ENCODE data around the gene ABHD12. TPM values are rescaled to one million over a fixed set of nuclear protein-coding genes. Genes with fewer than 3 reads are reported as not detected.

The ABHD12 gene
- polyA plus RNA-seq, 3 donors = 40.0 to 49.7 (median 47.9) TPM

DNA sequence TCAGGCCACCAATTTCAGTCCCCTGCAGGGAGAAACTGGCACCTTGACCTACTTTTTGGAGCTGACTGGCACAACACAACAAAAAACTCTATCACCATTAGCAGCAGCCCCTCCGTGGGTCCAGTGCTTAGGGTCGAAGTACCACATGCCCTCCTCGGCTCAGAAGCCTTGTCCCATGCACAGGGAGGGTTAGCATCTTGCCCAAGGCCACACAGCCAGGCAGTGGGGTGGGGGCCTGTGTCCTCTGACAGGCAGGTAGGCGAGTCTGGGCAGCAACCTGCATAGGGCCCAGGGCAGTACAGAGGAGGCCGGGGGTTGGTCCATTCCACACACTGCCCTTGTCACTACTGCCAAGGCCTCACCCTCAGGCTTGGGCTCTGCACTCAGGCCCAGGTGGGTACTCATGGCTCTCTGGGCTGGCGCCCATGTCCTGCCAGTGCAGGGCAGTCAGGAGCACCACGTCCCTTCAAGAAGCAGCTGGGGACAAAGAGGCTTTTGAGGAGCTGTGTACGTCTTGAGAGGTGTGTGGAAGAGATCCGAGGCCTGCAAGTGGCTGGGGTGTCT is 89.2 kb downstream of the ABHD12 start:
- no peak for DNase-seq (ENCODE audit: extremely low read depth in 1 of 11, low read depth in 9 of 11, low spot score in 4 of 11)

- no peak for DNase-seq (ENCODE audit: extremely low read depth in 1 of 11, low read depth in 9 of 11, low spot score in 4 of 11)
Observed at GRCh38 chr20:25300496-25301170, 90.0 kb downstream of the ABHD12 start.

DNA sequence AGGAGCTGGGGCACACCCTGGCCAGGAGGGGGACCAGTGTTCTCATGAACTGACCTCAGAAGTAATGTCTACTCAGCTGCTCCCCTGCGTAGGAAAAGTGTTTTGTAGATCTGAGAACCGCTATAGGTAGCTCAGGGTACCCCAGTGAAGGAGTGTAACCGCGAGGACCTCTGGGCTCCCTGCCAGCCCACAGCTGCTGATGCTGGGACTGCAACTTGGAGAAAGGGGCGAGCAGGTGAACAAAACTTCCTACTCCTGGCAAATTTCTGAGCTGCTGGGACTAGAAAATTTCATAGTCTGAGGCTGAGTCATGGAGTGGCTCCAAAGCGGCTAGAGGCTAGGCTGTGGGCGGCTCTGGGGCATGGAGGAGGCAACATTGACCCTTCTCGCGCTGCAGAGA is 90.8 kb downstream of the ABHD12 start:
- no peak for DNase-seq (ENCODE audit: extremely low read depth in 1 of 11, low read depth in 9 of 11, low spot score in 4 of 11)

DNA sequence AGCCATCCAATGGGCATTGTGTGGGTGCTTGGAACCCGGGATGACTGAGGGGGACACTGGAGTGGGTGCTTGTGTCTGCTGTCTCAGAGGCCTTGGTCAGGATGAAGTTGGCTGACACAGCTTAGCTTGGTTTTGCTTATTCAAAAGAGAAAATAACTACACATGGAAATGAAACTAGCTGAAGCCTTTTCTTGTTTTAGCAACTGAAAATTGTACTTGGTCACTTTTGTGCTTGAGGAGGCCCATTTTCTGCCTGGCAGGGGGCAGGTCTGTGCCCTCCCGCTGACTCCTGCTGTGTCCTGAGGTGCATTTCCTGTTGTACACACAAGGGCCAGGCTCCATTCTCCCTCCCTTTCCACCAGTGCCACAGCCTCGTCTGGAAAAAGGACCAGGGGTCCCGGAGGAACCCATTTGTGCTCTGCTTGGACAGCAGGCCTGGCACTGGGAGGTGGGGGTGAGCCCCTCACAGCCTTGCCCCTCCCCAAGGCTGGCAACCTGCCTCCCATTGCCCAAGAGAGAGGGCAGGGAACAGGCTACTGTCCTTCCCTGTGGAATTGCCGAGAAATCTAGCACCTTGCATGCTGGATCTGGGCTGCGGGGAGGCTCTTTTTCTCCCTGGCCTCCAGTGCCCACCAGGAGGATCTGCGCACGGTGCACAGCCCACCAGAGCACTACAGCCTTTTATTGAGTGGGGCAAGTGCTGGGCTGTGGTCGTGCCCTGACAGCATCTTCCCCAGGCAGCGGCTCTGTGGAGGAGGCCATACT is 93.3 kb downstream of the ABHD12 start:
- DNase-seq (ENCODE audit: extremely low read depth in 1 of 11, low read depth in 9 of 11, low spot score in 4 of 11) = no peak

- no peak for DNase-seq (ENCODE audit: extremely low read depth in 1 of 11, low read depth in 9 of 11, low spot score in 4 of 11)
Observed at GRCh38 chr20:25296094-25297093, 94.2 kb downstream of the ABHD12 start.

DNA sequence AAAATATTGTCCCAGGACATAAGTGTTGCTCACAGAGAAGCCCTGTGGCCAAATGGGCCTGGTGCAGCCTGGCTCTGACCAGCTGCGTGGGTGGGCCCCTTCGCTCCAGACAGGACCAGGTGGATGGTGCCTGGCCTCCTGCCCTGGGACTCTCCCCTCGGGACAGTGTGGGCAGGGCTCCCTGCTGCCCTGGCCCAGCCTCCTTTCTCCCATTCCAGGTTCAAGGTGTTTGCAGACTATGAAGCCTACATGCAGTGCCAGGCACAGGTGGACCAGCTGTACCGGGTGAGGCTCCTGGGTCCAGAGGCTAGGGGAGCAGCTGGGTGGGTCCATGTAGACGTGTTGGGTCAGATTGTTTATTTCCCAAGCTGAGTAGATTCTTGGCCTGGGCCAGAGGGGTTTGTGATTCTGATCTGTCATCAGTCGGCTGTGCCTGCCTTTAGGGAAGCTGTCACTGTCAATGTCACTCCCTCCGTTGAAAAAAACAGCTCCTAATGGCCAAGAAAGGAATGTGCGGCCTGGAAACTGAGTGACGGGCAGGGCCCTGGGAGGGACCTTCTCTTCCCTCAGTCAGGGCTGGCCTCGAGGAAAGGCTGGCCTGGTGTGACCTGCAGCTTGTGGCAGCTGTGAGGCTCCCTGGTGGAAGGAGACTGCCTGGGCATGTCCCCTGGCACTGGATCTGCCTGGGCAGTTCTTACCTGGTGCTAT is 95.1 kb downstream of the ABHD12 start:
- no peak for DNase-seq (ENCODE audit: extremely low read depth in 1 of 11, low read depth in 9 of 11, low spot score in 4 of 11)

GRCh38 chr20:25294459-25295385 is 95.9 kb downstream of the ABHD12 start:
- DNase-seq (ENCODE audit: extremely low read depth in 1 of 11, low read depth in 9 of 11, low spot score in 4 of 11) = peak in 8 of 11 donors; percentile 29 to 54 (median 40)

DNA sequence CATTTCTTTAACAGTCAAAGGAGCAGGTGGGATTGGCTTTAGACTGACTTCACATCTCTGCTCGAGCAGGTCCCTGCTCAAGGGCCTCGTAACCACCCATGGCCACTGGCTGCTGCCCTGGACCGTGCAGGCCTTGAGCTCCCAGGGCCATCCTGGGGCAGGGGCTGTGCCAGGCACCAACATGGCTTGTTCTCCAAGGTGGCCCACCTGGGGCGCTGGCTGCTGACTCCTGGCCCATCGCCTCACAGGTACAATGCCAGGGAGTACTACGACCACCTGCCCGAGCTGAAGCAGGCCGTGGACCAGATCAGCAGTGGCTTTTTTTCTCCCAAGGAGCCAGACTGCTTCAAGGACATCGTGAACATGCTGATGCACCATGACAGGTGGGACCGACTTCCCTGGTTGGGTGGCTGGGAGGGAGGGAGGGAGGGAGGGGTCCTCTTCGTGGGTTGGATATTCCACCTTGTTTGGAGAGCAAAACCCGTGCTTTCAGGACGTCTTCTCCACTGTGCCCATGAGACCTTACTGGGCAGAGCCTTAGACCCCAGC is 96.7 kb downstream of the ABHD12 start:
- DNase-seq (ENCODE audit: extremely low read depth in 1 of 11, low read depth in 9 of 11, low spot score in 4 of 11) = no peak

DNA sequence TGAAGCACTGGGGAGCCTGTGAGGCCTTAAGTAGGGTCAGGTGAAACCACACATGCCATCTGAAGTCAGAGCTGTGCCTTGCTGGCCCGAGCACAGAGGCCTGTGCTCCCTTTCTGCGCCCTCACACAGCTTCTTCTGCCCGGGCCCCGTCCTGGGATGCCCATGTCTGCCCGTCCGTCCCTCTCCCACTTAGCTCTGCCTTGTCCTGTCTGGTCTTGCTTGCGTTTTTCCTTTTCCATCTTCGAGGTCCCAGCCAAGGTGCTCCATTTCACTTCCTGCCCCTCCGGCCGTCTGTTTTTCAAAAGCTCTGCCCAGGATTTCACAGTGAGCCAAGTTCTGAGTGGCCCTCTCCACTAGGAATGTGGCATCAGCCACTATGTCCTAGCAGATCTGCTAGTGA is 97.1 kb downstream of the ABHD12 start:
- DNase-seq (ENCODE audit: extremely low read depth in 1 of 11, low read depth in 9 of 11, low spot score in 4 of 11) = no peak

- DNase-seq (ENCODE audit: extremely low read depth in 1 of 11, low read depth in 9 of 11, low spot score in 4 of 11) = no peak
Observed at GRCh38 chr20:25292176-25292891, 98.3 kb downstream of the ABHD12 start.

DNA sequence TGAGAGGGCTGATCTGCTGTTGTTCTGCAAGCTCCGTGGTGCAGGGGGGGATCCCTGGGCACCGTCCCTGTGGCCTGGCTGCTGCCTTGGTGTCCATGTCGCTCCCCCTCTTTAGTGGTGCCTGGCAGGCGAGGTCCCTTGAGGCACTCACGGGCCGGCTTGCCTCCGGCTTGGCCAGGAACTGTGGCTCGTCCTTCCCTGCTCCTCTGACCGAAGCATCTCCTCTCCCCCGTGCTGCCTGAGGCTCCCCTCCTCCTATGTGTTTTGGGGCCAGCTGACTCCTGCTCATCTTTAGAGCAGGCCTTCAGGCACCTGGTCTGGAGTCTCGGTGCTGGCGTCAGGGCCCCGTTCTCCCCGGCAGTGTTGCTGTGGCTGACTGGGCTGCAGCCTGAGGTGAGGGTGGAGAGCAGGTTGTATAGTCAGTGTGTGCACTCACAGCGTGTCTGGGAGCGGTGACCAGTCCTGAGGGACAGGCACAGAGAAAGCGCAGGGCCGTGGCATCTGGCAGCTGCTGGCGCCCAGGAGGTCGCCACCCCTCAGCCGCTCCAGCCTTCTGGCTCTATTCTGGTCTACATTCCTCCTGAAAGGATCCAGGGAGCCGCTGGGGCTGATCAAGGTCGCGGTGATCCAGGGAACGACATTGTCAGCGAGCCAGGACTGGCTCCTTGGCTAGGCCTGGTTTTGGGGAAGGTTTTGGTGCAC is 99.1 kb downstream of the ABHD12 start:
- no peak for DNase-seq (ENCODE audit: extremely low read depth in 1 of 11, low read depth in 9 of 11, low spot score in 4 of 11)

DNA sequence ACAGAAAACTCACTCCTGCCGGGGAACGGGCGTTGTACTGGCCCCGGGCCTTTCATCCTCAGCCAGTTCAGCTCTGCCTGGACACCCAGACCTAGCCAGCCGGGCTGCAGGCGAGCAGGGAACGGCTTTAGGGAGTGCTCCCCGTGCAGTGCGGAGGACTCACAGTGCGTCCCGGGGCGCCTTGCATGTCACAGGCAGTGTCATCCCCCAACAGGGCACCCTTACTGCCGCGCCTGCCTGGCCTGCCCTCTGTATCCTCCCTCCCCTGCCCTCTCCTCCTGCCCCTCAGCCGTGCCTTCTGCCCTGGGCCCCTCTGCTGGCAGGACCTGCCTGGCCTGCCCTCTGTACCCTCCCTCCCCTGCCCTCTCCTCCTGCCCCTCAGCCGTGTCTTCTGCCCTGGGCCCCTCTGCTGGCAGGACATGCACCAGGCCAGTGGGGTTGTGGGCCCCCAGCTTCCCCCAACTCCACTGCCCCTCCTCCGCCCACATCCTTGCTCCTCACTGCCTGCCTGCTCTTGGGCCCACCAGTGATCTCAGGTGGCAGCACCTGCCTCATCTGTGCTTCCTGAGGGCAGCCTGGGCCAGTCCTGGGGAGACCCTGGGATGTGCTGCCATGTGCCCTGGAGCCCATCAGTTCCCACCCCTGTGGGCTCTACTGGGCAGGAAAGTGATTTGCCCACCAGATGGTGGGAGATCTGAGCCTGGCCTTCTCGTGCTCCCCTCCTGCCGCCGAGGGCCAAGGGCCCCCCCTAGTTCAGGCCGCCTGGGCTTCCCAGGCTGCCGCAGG is 99.8 kb downstream of the ABHD12 start:
- no peak for DNase-seq (ENCODE audit: extremely low read depth in 1 of 11, low read depth in 9 of 11, low spot score in 4 of 11)

DNA sequence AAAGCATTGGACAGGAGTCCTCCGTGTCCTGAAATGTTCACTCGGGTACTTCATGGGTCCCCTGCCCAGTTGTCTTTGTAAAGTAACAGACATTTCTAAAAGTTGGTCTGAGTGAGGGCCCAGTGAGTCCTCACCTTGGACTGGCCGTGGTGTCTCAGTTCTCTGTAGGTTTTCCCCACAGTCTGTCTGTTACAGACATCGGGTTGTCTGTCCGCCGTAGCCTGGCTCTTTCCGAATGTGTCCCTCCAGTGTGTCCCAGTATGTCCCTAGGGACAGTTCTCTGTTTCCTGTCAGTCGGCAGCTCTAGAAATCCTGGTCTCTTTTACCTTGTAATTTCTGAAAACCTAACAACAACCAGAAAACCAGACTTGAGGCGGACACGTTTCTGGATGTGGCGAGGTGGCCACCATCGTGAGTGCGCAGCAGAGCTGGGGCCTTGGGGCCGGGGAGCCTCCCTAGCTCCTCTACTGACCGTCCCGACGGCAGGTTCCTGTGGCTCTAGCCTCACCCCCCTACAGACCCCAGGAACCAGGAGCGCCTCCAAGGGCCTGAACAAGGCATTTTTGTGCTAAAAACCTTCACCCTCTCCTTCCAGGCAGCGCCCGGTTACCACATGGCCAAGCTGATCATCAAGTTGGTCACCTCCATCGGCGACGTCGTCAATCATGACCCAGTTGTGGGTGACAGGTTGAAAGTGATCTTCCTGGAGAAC is 100.6 kb downstream of the ABHD12 start:
- no peak for DNase-seq (ENCODE audit: extremely low read depth in 1 of 11, low read depth in 9 of 11, low spot score in 4 of 11)

DNA sequence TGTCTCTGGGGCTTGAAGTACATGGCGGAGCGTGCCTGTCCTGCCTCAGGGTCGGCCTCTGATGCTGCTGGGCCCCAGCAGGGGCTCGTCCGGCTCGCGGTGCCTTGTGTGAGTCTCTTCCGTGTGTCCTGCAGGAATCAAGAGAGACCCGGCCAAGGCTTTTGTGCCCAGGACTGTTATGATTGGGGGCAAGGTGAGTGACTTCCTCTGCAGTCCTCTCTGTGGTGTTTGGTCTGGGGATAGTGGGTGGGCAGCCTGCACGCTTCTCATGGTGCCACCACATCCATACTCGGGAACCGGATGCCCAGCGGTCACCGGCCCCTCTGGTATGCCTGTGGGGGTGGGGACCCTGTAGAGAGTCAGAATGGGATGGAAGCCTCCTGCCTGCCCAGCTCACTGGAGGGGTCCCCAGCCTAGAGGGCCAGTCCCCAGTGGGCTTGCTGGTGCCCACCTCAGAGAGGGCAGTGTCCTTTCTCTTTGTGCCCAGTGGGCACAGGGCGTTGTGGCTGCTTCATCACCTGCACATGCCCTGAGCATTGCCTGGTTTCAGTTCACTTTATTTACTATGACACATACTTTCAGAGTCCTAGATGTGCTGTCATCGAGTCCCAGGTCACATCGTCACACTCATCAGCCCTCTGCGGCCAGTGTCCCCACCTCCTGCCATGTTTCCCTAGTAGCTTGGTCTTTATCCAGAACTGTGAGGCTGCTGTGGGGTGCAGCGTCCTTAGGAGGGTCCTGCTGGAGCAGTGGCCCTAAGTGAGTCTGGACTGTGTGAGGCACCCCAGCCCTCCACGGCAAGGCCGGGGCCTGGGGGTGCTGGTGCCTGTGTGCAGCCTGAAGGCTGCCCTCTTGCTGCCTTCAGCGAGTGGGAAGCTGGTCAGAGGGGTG is 102.1 kb downstream of the ABHD12 start:
- no peak for DNase-seq (ENCODE audit: extremely low read depth in 1 of 11, low read depth in 9 of 11, low spot score in 4 of 11)
